Dermis microvascular lymphatic vessel endothelial cell (primary cell): ENCODE measurements around the gene SLC35B1. TPM values are rescaled to one million over a fixed set of nuclear protein-coding genes. Genes with fewer than 3 reads are reported as not detected.

Experiments used
- DNase-seq, 2 donors: peaks; one replicate each; pipeline versions ENCODE4 v3.0.0 to v3.0.0-alpha.2; 2010; ENCODE audit warnings: low read depth in 2 of 2
- total RNA-seq: library from RNA; depleted of rRNA; stranded (reverse); fragments of >200 nt; gene quantifications from 2 replicates; pipeline ENCODE4 v1.2.1, GENCODE V29; 2014

SLC35B1 gene
- total RNA-seq, 1 donor from 2014 or later: 50.1 TPM

DNA sequence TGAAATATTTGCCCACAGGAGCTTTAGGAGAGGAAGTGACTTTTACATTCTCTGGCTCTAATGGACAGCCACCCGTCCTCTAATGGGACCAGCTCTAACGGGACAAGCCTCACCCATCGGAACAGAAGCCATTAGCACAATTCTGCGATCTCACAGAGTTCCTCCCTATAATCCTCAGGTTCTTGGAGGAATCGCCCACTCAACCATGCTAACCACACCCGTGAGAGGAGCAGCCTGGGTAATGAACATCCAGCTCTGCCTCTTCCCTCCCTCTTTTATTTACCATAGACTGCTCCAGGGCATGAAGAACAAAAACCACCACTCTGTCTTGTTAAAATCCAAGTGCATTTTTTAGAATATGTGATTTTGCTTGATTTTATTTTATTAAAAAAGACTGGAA lies 6.8 kb downstream of the SLC35B1 start:
- no peak for DNase-seq

DNA sequence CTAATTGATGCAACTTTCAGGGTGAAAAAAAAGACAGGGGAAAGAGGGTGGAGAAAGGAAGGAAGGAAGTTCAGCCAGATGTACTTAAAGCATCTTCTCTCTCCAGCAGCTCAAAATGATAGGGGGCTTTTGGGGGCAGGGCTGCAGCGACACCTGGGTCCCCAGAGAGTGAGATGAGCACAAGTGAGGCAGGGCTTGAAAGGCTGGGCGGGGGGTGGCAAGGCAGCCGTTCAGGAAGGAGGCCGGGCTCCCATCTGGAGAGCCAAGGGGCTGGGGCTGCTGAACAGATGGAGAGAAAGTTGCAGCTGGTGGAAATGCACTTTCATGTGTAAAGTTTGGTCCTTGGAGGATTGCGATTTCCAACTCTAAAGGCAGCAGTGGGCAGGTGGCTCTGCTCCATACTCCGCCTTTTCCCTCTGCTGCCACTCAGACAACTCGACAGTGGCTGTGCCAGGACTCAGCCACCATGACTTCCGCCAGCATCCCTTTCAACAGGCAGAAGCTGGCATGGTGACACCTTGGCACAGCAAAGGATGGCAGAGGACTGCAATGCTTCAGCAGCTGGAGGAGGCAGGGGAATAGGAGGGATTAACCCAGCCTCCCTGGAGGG lies 7.7 kb downstream of the SLC35B1 start:
- no peak for DNase-seq

DNA sequence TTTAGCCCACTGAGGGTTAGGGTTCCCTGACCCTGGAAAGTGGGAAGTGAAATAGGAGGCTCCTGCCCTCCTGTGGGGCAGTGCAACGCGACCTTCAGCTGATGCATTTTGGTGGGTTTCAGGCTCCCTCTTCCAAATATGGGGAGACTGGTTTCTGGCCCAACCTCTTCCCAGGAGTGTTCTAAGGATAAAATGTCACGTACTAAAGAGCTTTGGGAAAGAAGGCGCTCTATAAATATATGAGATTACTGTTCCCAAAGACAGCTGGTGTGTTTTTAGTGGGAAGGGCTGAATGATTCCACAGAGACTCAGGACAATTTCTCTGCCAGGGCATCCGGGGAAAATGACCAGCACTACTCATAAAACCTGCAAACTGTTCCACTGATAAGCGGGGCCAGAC lies 9.8 kb downstream of the SLC35B1 start:
- no peak for DNase-seq

DNA sequence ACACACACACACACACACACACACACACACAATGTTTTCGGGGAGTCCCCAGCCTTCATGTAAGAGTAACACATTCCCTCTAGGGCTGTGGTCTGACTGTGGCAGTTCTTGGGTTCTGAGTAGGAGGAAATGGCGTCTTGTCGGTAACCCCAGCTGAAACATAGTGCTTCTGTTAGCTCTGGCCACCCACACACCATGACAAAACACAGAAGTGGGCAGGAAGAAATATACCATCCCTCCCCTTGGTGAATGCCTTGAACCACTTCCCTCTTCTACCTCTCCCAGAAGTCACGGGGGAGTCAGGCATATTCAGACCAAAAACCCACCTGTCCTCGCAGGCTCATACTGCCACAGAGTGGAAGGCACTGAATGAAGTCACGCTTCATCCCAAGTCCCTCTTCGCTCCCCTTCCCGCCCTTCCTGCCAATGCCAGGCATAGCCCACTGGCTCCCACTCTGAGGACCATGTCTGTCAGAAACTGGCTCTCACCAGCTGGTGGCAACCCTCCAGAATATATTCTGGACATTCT lies 11.5 kb downstream of the SLC35B1 start:
- no peak for DNase-seq

DNA sequence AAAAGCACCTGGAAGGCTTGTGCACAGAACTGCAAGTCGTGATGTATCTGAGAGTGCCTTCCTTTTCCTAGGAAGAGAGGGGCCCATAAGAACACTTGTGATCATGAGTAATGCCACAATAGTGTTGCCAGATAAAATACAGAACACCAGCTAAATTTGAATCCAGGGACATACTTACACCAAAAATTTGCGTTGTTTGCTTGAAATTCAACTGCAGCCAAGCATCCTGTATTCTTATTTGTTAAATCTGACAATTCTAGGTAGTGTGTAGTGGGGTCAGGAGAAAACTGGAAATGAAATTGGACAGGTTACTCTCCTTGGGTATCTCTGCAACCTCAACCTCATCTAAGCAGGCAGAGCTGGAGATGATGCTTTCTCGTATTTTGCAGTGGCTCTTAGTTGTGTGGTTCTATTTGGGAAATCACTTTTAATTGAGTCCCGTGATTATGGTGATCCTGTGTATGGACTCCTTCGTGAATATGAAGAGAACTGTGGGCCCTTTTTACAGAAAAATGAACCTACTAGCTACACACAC lies 12.0 kb downstream of the SLC35B1 start:
- DNase-seq: no peak

DNA sequence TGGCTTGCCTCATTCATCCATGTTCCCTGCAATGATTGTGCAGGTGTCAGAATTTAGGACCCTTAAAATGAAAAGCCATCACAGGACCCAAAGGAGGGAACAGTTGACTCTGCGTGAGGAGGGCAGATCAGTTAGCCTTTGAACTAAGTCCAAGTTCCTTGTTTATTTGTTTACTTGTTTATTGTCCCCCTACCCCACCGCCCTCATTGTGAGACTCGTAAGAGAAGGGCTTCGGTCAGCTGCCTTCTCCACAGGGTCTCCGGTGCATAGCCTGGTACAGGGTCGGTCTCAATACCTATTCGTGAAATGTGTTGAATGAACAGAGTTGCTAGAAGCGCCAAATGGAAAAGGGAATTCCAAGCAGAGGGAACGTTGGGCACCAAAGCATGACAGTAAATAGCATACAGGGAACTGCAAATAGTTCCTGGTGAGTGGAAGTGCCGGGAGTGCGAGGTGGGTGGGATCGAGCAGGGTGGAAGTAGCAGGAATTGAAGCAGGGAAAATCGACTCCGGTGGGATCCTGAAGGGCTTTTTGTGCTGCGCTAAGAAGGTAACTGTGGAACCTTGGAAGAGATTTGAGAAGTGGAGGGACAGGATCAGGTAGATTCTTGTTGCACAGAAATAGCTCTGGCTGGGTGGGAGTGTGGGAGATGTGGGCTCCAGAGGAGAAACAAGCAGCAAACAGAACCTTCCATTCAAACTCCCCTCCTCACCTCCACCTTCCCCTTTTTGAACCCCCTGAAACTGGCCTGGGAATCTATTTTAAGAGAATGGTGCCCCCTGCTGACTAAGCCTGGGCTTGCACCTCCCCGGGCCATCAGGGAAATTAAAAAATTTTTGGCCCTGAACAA lies 12.7 kb downstream of the SLC35B1 start:
- peak in 1 of 2 donors; percentile 38 for DNase-seq

DNA sequence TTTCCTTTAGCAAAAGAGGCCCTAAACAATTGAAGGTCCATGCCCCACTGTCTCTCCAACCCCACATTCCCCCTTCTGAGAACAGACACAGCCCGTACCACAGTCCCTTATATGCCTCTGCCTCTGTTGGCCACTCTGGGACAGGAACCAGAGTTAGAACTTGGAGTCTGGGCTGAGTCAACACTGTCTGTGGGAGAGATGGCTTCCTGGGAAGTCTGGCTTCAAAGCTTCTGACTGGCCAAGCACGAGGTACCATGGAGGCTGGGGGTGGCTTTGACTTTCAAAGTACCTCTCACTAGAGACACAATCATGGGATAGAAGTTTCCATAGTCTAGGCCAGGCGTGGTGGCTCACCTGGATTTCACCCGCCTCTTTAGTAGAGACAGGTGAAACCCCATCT lies 15.0 kb downstream of the SLC35B1 start:
- no peak for DNase-seq

DNA sequence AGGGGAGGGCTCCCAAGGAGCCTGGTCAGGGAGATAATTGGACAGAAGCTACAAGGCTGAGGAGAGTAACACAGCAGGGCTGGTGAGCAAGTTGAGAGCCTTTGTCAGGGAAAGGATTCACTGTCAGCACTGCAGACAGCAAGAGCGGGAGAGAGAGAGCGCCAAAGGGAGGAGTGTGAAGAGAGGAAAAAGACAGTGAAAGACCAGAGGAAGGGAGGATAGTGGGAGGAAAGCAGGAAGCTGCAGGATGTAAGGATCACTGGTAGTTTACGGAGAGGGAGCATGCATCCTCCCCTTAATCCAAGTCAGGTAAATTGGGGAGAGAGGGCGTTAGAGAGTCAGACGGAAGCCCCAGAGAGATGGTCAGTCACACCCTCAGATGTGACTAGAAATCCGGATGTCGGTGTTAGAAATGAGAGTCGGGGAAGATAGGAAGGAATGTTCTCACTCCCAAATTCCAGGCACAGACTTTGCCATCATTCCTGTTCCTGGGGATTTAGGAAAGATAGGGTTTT lies 16.0 kb downstream of the SLC35B1 start:
- no peak for DNase-seq

DNA sequence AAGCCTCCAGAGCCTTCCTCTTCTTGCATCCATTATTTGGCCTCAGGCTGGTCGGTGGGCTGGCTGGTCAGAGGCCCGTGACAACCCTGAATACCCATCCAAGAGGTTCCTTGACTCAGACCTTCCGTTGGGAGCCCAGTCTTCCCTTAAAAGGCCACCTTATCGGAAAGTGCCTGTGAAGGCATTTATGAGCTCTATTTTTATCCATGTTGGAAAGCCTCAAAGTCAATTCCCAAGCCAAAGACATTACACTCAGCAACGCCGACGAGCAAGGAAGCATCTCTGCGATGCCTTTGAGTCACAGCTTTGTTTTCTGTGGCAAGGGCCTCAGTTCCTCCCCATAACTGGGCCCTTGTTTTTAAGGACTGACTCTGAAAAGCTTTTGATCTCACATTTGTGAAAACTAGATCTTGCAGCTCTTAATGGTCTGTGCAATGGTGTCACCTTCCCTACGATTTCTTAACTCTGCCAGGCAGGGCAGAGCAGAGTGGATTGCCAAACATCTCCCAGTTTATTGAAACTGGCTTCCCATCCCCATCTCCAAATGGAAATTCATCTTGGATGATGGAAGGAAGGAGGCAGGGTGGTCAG lies 16.6 kb downstream of the SLC35B1 start:
- DNase-seq: peak in 1 of 2 donors; percentile 31

DNA sequence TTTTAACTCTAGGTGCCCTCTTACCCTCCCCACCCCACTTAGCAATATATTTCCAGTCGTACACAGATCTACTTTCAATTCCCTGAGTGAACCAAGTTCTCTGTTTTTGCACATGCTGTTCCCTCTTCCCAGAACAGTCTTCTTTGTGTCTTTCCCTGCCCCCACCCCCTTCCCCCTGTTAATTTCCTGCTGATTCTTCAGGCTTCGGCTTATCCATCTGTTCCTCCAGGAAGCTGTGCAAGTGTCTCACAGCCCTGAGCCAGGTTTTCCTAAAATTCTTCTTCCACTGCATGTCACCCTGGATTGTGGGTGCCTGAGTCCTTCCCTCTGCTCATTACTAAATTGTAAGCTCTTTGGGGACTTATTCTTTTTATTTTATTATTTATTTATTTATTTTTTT lies 17.5 kb downstream of the SLC35B1 start:
- no peak for DNase-seq

DNA sequence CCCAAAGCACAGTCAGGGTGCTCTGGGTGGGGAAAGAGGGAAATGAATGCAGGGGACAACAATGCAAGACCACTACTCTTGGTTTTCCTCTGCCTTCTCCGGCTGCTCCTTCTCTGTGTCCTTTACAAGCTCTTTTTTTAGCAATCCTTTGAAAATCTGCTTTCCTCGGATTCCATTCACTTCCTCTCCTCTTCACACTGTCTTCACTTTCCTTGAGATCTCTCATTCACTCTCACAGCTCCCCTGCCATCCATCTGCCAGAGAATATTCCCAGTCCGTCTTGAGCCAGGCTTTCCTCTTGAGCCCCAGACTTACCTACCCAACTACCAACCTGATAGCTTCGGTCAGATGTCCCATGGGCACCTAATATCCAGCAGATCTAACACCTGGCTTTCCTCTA lies 18.9 kb downstream of the SLC35B1 start:
- DNase-seq: no peak

DNA sequence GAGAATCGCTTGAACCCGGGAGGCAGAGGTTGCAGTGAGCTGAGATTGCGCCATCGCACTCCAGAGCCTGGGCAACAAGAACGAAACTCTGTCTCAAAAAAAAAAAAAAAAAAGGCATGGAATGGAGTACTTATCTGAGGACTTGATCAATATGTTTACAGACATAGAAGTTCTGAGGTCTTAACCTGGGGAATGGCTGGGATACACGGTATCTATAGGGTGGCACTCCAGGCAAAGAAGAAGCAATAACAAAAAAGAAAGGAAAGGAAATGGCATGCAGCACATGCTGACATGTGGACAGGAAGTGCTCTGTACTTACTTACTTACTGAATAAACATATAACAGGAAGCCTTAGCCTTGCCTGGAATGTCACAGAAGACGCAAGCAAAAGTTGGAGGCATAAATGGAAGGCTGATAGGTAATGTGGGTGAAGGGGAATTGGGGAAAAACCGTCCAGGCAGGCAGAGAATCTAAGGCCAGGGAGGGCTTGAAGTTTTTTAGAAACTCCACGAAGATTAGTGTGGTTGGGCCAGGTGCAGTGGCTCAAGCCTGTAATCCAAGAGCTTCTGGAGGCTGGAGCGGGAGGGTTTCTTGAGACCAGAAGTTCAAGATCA lies 19.8 kb downstream of the SLC35B1 start:
- peak in 1 of 2 donors; percentile 93 for DNase-seq

DNA sequence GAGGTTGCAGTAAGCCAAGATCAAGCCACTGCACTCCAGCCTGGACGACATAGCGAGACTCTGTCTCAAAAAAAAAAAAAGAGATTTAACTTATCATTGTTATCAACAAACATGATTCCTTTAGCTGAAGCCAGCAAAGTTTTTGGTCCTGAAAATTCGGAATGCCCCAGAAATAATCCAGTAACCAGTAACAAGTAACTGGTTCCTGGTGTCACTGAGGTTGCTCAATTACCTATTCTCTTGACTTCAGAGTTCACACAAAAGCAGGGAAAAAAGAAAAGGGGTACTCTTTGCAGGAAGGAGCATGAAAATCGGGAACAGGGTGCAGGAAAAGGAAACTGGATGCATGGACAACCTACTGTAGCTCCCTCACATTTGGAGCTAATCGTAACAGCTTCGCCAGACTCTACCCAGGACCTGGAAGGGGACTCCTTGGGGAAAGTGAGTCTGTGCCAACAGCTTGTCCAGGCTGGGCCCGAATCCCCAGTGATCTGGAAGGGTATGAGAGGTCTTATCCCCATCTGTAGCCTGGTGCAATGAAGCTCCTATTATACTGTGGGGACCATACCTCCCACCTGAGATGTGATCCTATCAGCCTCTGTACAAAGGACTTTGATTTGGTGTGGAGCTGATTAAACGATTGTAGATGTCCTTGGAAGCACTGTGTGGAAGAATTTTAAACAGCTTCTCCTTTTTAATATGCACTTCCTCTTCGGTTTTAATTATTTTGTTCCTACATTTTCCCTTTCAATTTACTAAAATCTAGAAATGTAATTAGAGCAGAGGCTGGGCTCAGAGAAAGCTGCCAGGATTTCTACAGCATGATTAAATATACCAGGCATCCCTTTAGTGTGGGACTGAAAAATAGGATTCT lies 26.4 kb downstream of the SLC35B1 start:
- no peak for DNase-seq

DNA sequence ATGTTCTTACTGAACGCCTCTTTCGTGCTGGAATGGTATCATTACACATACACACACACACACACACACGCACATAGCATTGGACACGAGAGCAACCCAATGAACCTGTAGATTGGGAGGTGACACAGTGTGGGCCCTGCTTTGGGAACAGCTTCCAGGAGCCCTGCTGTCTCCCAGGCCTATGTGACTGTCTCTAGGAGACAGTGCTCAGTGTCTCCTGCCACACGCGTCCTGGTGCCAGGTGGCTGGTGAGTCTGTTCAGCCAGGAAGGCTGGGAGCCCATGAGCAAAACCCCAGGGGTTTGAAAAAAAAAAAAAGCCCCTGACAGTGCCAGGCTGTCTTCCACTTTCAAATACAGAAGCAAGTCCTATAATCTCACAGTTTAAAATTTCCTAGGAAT lies 27.4 kb downstream of the SLC35B1 start:
- DNase-seq: no peak

DNA sequence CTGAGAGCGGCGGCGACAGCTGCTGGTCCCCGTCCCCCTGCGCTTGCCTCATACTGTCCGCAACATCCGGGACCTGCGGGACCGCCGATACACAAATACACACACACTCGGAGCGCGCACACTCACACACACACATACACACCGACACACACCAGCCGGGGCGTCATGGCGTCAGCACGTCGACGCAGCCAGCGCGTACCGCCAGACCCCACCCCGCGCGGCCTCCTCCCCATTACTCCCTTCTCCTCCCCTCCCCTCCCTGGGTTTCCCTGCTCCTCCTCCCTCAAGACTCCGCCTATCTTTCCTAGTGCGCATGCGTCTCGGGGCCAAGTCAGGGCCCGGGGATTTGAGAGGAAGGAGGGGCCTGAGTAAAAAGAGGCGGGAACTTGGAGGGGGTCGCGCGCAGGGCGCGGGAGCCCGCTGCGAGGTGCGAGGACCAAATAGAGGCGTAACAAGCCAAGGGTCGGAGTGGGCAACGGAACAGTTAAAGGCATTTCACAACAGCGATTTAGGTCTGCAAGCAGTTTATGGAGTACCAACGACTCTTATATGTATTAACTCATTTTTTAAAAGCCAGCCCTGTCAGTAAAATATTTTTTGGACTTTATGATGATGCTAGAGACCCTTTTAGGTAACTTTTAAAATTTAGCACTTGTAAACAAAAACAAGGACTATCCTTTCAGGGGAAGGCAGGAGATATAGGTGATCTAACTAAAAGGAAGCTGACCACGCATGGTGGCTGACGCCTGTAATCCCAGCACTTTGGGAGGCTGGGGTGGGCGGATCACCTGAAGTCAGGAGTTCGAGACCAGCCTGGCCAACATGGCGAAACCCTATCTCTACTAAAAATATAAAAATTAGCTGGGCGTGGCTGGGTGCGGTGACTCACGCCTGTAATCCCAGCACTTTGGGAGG lies 29.6 kb downstream of the SLC35B1 start, which contains the start of gene SPOP:
Gene SPOP, minus strand, starts transcription at position 165 of the 915 bp plus-strand sequence. CDS start 55,287 bp downstream, outside the sequence.
- peak; percentile 99 to 100 for DNase-seq

DNA sequence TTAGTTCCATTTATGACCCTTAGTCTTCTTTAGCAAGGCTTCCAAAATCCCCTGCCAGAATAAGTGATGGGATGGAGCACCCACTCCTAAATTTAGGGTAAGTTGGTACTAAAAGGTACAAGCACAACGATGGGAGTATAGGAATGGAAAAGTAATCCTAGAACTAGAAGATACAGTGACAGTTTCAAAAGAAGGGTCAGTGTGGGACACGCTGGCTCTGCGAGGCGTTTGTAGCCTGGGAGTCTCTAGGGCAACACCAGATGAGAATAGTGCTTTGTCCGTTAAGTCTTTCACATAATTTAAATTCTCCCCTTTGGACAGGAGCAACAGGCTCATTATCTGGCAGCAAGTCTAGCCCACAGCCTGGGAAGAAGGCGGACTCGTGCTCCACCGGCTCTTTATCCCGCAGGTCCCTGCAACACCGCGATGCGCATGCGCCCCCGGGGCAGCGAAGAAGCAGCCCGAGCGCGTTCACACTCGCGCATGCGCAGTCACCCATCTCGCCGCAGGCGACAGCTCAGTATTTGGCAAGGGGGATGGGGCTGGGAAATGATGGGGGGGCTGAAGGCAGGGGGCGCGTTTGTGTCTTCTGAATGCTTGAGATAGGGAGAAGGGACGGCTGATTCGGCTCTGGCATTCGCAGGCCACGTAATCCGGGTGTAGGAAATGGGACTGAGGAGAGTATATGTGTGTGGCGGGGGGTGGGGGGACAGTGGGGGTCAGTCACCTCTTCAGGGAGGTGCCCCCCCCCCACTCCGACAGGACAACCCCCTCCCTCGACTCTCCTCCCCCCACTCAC lies 30.4 kb downstream of the SLC35B1 start:
- DNase-seq: peak; percentile 88 to 93

DNA sequence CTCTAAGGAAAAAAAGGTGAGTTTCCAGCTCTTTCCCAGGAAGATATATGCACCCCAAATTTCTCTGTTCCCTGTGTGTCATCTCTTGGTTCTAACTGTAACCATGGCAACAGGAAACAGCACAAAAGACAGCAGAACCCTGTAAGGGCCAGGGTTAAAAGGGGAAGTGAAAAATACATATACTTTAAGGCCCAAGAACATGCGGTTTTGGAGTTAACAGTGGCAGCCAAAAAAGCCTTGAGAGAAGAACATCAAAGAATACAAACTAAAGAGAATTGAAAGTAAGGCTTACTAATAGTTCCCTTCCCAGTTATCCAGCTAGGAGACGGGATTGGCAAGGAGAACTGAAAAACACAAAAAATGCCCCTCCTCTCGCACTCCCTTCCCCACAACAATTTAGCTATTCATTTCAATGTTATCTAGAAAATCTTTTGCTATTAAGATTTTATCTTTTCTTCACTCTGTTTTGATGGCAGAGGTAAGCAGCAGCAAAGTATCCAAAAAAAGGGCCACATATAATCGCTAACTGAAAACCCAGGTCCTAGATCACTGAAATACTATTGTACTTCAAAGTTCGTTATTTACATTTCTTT lies 31.4 kb downstream of the SLC35B1 start:
- DNase-seq: peak in 1 of 2 donors; percentile 42

DNA sequence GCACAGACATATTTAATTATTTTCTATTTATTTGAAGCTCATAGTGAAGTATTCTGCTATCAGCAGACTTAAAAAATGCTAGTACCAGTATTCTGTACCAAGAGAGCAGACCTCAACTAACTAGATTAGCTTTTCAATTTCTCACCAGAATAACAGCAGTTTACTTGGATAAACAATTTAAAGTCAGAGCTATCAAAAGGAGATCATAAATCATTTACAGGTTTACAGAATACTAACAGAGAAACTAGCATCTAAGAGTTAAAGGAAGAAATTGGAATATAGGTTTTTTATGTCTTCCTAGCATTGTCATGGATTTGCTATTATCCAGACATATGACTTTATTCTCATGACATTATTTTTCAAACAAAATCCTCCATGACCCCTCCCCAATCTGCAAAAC lies 33.3 kb downstream of the SLC35B1 start:
- DNase-seq: no peak
